Central memory CD8-positive, alpha-beta T cell (primary cell): Measurements from ENCODE around the gene TMEM170A.

Experiments
- ATAC-seq: fragments of 150-1000 bp; cut with Tn5 transposase; replicated peaks from 2 replicates; pipeline ENCODE4 v1.10.0; 2022; ENCODE audit warnings: mild to moderate bottlenecking, moderate FRiP score, moderate number of reproducible peaks; ENCODE audit not compliant: poor library complexity, severe bottlenecking; ENCODE audit errors: extremely low read depth
- DNase-seq, 2 donors: peaks; one replicate each; pipeline ENCODE4 v3.0.0; 2021; ENCODE audit warnings: low spot score in 2 of 2
- H3K27ac Mint-ChIP-seq: one replicate; pipeline ENCODE4 v1.8.0; 2022; ENCODE audit warnings: low read depth, mild to moderate bottlenecking, moderate library complexity, mixed read lengths
- H3K27me3 Mint-ChIP-seq: one replicate; pipeline ENCODE4 v1.8.0; 2022; ENCODE audit warnings: mixed read lengths
- H3K36me3 Mint-ChIP-seq: one replicate; pipeline ENCODE4 v1.8.0; 2022; ENCODE audit warnings: mild to moderate bottlenecking, moderate library complexity, mixed read lengths; ENCODE audit not compliant: insufficient read depth
- H3K4me1 Mint-ChIP-seq: one replicate; pipeline ENCODE4 v1.8.0; 2022; ENCODE audit warnings: mixed read lengths
- H3K4me3 Mint-ChIP-seq: one replicate; pipeline ENCODE4 v1.8.0; 2022; ENCODE audit warnings: mild to moderate bottlenecking, moderate library complexity, mixed read lengths
- H3K9me3 Mint-ChIP-seq: one replicate; pipeline ENCODE4 v1.8.0; 2022; ENCODE audit warnings: mixed read lengths

TMEM170A gene

GRCh38 chr16:75491876-75492275 lies 27.4 kb upstream of the TMEM170A start:
- peaks cover 7% of the 10 kb centered on the region for H3K4me1 Mint-ChIP-seq
- no peak overlapping the region for H3K4me3 Mint-ChIP-seq
- DNase-seq: no peak
- no peaks in the 10 kb centered on the region for H3K36me3 Mint-ChIP-seq
- H3K27ac Mint-ChIP-seq: no peak overlapping the region
- peaks cover 24% of the 10 kb centered on the region for H3K27me3 Mint-ChIP-seq
- H3K9me3 Mint-ChIP-seq: no peaks in the 10 kb centered on the region
- ATAC-seq: no peak

- DNase-seq: no peak
- Mint-ChIP-seq H3K4me1 (no peaks in the 10 kb centered on the region), H3K9me3 (no peaks in the 10 kb centered on the region), H3K36me3 (peaks cover 2% of the 10 kb centered on the region), H3K27me3 (peaks cover 29% of the 10 kb centered on the region), H3K27ac (no peak overlapping the region), H3K4me3 (no peak overlapping the region)
- no peak for ATAC-seq
These were observed 23.8 kb upstream of the TMEM170A start for GRCh38 chr16:75488322-75488721.

GRCh38 chr16:75486676-75487313 lies 22.3 kb upstream of the TMEM170A start:
- H3K36me3 Mint-ChIP-seq: peaks cover 2% of the 10 kb centered on the region
- H3K9me3 Mint-ChIP-seq: no peaks in the 10 kb centered on the region
- no peak for DNase-seq
- no peaks in the 10 kb centered on the region for H3K4me1 Mint-ChIP-seq
- H3K27ac Mint-ChIP-seq: no peak overlapping the region
- H3K27me3 Mint-ChIP-seq: peaks cover 30% of the 10 kb centered on the region
- H3K4me3 Mint-ChIP-seq: no peak overlapping the region
- ATAC-seq: no peak

GRCh38 chr16:75486014-75486675 lies 21.7 kb upstream of the TMEM170A start:
- DNase-seq: no peak
- Mint-ChIP-seq H3K36me3 (peaks cover 2% of the 10 kb centered on the region), H3K4me3 (no peak overlapping the region), H3K27ac (no peak overlapping the region), H3K27me3 (peaks cover 37% of the 10 kb centered on the region), H3K4me1 (no peaks in the 10 kb centered on the region), H3K9me3 (no peaks in the 10 kb centered on the region)
- ATAC-seq: no peak

GRCh38 chr16:75485230-75486013 lies 20.9 kb upstream of the TMEM170A start:
- Mint-ChIP-seq H3K27ac (no peak overlapping the region), H3K9me3 (no peaks in the 10 kb centered on the region), H3K4me1 (no peaks in the 10 kb centered on the region), H3K27me3 (peaks cover 40% of the 10 kb centered on the region), H3K4me3 (no peak overlapping the region), H3K36me3 (peaks cover 2% of the 10 kb centered on the region)
- ATAC-seq: no peak
- no peak for DNase-seq

- Mint-ChIP-seq H3K4me3 (no peak overlapping the region), H3K27ac (no peak overlapping the region), H3K27me3 (peaks cover 33% of the 10 kb centered on the region), H3K4me1 (no peaks in the 10 kb centered on the region), H3K36me3 (peaks cover 2% of the 10 kb centered on the region), H3K9me3 (no peaks in the 10 kb centered on the region)
- no peak for ATAC-seq
- DNase-seq: no peak
These were observed 18.7 kb upstream of the TMEM170A start for GRCh38 chr16:75483222-75483621.

GRCh38 chr16:75482434-75483205 lies 18.1 kb upstream of the TMEM170A start:
- Mint-ChIP-seq H3K36me3 (peaks cover 2% of the 10 kb centered on the region), H3K27me3 (peaks cover 34% of the 10 kb centered on the region), H3K9me3 (no peaks in the 10 kb centered on the region), H3K27ac (no peak overlapping the region), H3K4me1 (no peaks in the 10 kb centered on the region), H3K4me3 (no peak overlapping the region)
- ATAC-seq (no peak), DNase-seq (no peak)

- H3K27me3 Mint-ChIP-seq: peaks cover 37% of the 10 kb centered on the region
- H3K9me3 Mint-ChIP-seq: no peaks in the 10 kb centered on the region
- DNase-seq (no peak), ATAC-seq (no peak)
- H3K4me3 Mint-ChIP-seq: no peak overlapping the region
- peaks cover 2% of the 10 kb centered on the region for H3K36me3 Mint-ChIP-seq
- H3K4me1 Mint-ChIP-seq: no peaks in the 10 kb centered on the region
- no peak overlapping the region for H3K27ac Mint-ChIP-seq
These were observed 17.0 kb upstream of the TMEM170A start for GRCh38 chr16:75481475-75481874.

GRCh38 chr16:75479421-75479990 lies 15.0 kb upstream of the TMEM170A start:
- Mint-ChIP-seq H3K36me3 (peaks cover 2% of the 10 kb centered on the region), H3K4me1 (no peaks in the 10 kb centered on the region), H3K27me3 (peaks cover 27% of the 10 kb centered on the region), H3K9me3 (no peaks in the 10 kb centered on the region), H3K4me3 (no peak overlapping the region), H3K27ac (no peak overlapping the region)
- DNase-seq: no peak
- no peak for ATAC-seq

GRCh38 chr16:75478480-75479345 lies 14.2 kb upstream of the TMEM170A start:
- no peak for ATAC-seq
- no peaks in the 10 kb centered on the region for H3K36me3 Mint-ChIP-seq
- no peak for DNase-seq
- H3K4me1 Mint-ChIP-seq: no peaks in the 10 kb centered on the region
- no peak overlapping the region for H3K27ac Mint-ChIP-seq
- H3K27me3 Mint-ChIP-seq: peaks cover 27% of the 10 kb centered on the region
- H3K9me3 Mint-ChIP-seq: no peaks in the 10 kb centered on the region
- H3K4me3 Mint-ChIP-seq: no peak overlapping the region

GRCh38 chr16:75477680-75478473 lies 13.4 kb upstream of the TMEM170A start:
- ATAC-seq: no peak
- H3K27ac Mint-ChIP-seq: no peak overlapping the region

More at GRCh38 chr16:75477680-75478473, 13.4 kb upstream of the TMEM170A start:
- DNase-seq: no peak
- H3K36me3 Mint-ChIP-seq: no peaks in the 10 kb centered on the region
- H3K4me1 Mint-ChIP-seq: no peaks in the 10 kb centered on the region
- H3K4me3 Mint-ChIP-seq: no peak overlapping the region
- no peaks in the 10 kb centered on the region for H3K9me3 Mint-ChIP-seq
- H3K27me3 Mint-ChIP-seq: peaks cover 27% of the 10 kb centered on the region
